H1 (cell line): ENCODE data around the gene ENTREP3. TPM values are rescaled to one million over a fixed set of nuclear protein-coding genes. Genes with fewer than 3 reads are reported as not detected.
A peak's percentile ranks its signal among the peaks of the same experiment; 100 is the strongest.

Experiments used
- CTCF ChIA-PET: fragments of 300-600 bp; sonication (Branson Sonifier 250); formaldehyde crosslinking; loops from one replicate; lab custom pipeline; 2021; ENCODE audit not compliant: partially characterized antibody; lab: Charles Lee
- POLR2A ChIA-PET: fragments of 300-600 bp; sonication (Branson Sonifier 250); formaldehyde crosslinking; loops from one replicate; lab custom pipeline; 2021; ENCODE audit warnings: inconsistent platforms; ENCODE audit not compliant: partially characterized antibody; lab: Charles Lee
- DNase-seq, 2 experiments: peaks; one replicate each; pipeline versions ENCODE4 v3.0.0 to v3.0.0-alpha.2; 2010 to 2022; ENCODE audit warnings: low spot score in 2 of 2, low read depth in 1 of 2, mixed read lengths in 1 of 2
- FAIRE-seq: peaks from 2 replicates; lab custom pipeline; 2011; peaks lifted over from hg19 to GRCh38; lab: Jason Lieb, UNC
- H2AFZ ChIP-seq: 2 replicates; pipeline ENCODE4 v1.8.1; 2012; ENCODE audit warnings: low read length, inconsistent platforms
- H2AK5ac ChIP-seq: 2 replicates; pipeline ENCODE4 v1.6.1; 2013; ENCODE audit warnings: low read depth, low read length
- H2BK120ac ChIP-seq: replicated peaks from 2 replicates; pipeline ENCODE3; 2013; ENCODE audit warnings: low read depth, low read length, inconsistent platforms
- H2BK12ac ChIP-seq: 2 replicates; pipeline ENCODE4 v1.6.1; 2013; ENCODE audit warnings: low read depth, low read length
- H2BK15ac ChIP-seq: 2 replicates; pipeline ENCODE4 v1.6.1; 2013; ENCODE audit warnings: low read length
- H2BK20ac ChIP-seq: 2 replicates; pipeline ENCODE4 v1.6.1; 2013; ENCODE audit warnings: low read length
- H2BK5ac ChIP-seq: 2 replicates; pipeline ENCODE4 v1.6.1; 2013; ENCODE audit warnings: low read depth, low read length
- H3K14ac ChIP-seq: 2 replicates; pipeline ENCODE4 v1.6.1; 2013; ENCODE audit warnings: inconsistent platforms; ENCODE audit not compliant: insufficient read length
- H3K18ac ChIP-seq: 2 replicates; pipeline ENCODE4 v1.6.1; 2013; ENCODE audit warnings: low read length; ENCODE audit errors: extremely low read depth
- H3K23ac ChIP-seq: 2 replicates; pipeline ENCODE4 v1.6.1; 2013; ENCODE audit warnings: inconsistent platforms; ENCODE audit not compliant: insufficient read length
- H3K23me2 ChIP-seq: 2 replicates; pipeline ENCODE4 v1.6.1; 2013; ENCODE audit warnings: low read depth, low read length
- H3K27ac ChIP-seq: 2 replicates; pipeline ENCODE4 v1.6.1; 2011; ENCODE audit warnings: low read depth, low read length, inconsistent platforms
- H3K27me3 ChIP-seq, 4 experiments: replicated peaks in 1 of 4; 1 replicate in 1 of 4; 2 replicates in 3 of 4; pipeline versions ENCODE4 v1.6.1 to v1.8.1; 2011 to 2013; ENCODE audit warnings: low read length in 3 of 4, mild to moderate bottlenecking in 3 of 4, inconsistent platforms in 2 of 4, mixed read lengths in 2 of 4, moderate library complexity in 1 of 4; ENCODE audit not compliant: control insufficient read depth in 3 of 4, insufficient read depth in 3 of 4; ENCODE audit errors: extremely low read depth in 1 of 4
- H3K36me3 ChIP-seq, 4 experiments: 2 replicates each; pipeline versions ENCODE4 v1.6.1 to v1.8.1; 2011 to 2013; ENCODE audit warnings: mild to moderate bottlenecking in 4 of 4, low read length in 3 of 4, moderate library complexity in 2 of 4, control low read depth in 1 of 4, inconsistent platforms in 1 of 4; ENCODE audit not compliant: insufficient read depth in 4 of 4, control insufficient read depth in 2 of 4
- H3K4ac ChIP-seq: replicated peaks from 2 replicates; pipeline ENCODE3; 2013; ENCODE audit warnings: low read length, low read depth, mixed read lengths, inconsistent platforms; ENCODE audit not compliant: insufficient read length
- H3K4me1 ChIP-seq, 4 experiments: replicated peaks in 1 of 4; 1 replicate in 1 of 4; 2 replicates in 3 of 4; pipeline versions ENCODE4 v1.6.1 to v1.8.1; 2011 to 2013; ENCODE audit warnings: low read length in 3 of 4, inconsistent platforms in 2 of 4, mixed read lengths in 1 of 4; ENCODE audit not compliant: insufficient read depth in 4 of 4, control insufficient read depth in 3 of 4
- H3K4me2 ChIP-seq, 2 experiments: 2 replicates each; pipeline versions ENCODE4 v1.6.1 to v1.8.1; 2011 to 2013; ENCODE audit warnings: low read depth in 2 of 2, low read length in 2 of 2, control low read depth in 1 of 2, inconsistent platforms in 1 of 2, mild to moderate bottlenecking in 1 of 2; ENCODE audit not compliant: insufficient read depth in 1 of 2
- H3K4me3 ChIP-seq, 4 experiments: fragments of 200-600, 300-600 bp in 1 of 4; sonication (generic), shearing (Covaris generic), sonication (Bioruptor Twin) in 1 of 4; 2 replicates each; pipeline versions ENCODE4 v1.5.1 to v1.8.1; 2011 to 2016; ENCODE audit warnings: low read length in 4 of 4, low read depth in 3 of 4, control low read depth in 2 of 4, inconsistent platforms in 2 of 4, mild to moderate bottlenecking in 2 of 4, mixed read lengths in 1 of 4, moderate library complexity in 1 of 4; ENCODE audit not compliant: insufficient read depth in 2 of 4; ENCODE audit errors: extremely low read depth in 1 of 4
- H3K56ac ChIP-seq: replicated peaks from 2 replicates; pipeline ENCODE3; 2013; ENCODE audit warnings: low read depth, mild to moderate bottlenecking, mixed read lengths, low read length, inconsistent platforms; ENCODE audit not compliant: insufficient read length
- H3K79me1 ChIP-seq: 2 replicates; pipeline ENCODE4 v1.6.1; 2013; ENCODE audit warnings: low read depth, low read length, control low read depth
- H3K79me2 ChIP-seq, 2 experiments: 2 replicates each; pipeline versions ENCODE4 v1.6.1 to v1.8.1; 2012 to 2013; ENCODE audit warnings: low read length in 2 of 2, mild to moderate bottlenecking in 2 of 2, inconsistent platforms in 1 of 2; ENCODE audit not compliant: insufficient read depth in 2 of 2, control insufficient read depth in 1 of 2
- H3K9ac ChIP-seq, 4 experiments: replicated peaks in 1 of 4; 1 replicate in 1 of 4; 2 replicates in 3 of 4; pipeline versions ENCODE4 v1.6.1 to v1.8.1; 2011 to 2013; ENCODE audit warnings: low read depth in 3 of 4, low read length in 3 of 4, control low read depth in 2 of 4, mild to moderate bottlenecking in 2 of 4, moderate library complexity in 2 of 4, inconsistent platforms in 1 of 4; ENCODE audit errors: extremely low read depth in 1 of 4
- H3K9me3 ChIP-seq, 2 experiments: 2 replicates each; pipeline versions ENCODE4 v1.6.1 to v1.8.1; 2012 to 2013; ENCODE audit warnings: mild to moderate bottlenecking in 2 of 2, moderate library complexity in 2 of 2, control low read depth in 1 of 2, inconsistent platforms in 1 of 2, low read depth in 1 of 2, low read length in 1 of 2, mixed read lengths in 1 of 2; ENCODE audit not compliant: insufficient read depth in 2 of 2
- H4K20me1 ChIP-seq, 2 experiments: replicated peaks in 1 of 2; 2 replicates each; pipeline versions ENCODE3 to v1.8.1; 2011 to 2013; ENCODE audit warnings: inconsistent platforms in 2 of 2, low read length in 2 of 2, mild to moderate bottlenecking in 1 of 2; ENCODE audit not compliant: insufficient read depth in 2 of 2, control insufficient read depth in 1 of 2
- H4K5ac ChIP-seq: 2 replicates; pipeline ENCODE4 v1.6.1; 2013; ENCODE audit warnings: low read length, low read depth, mixed read lengths, inconsistent platforms; ENCODE audit not compliant: insufficient read length
- H4K8ac ChIP-seq: 2 replicates; pipeline ENCODE4 v1.8.0; 2013; ENCODE audit warnings: mild to moderate bottlenecking, moderate library complexity, low read length, inconsistent platforms; ENCODE audit not compliant: insufficient read depth; ENCODE audit errors: extremely low read depth
- H4K91ac ChIP-seq: replicated peaks from 2 replicates; pipeline ENCODE3; 2013; ENCODE audit warnings: low read length, mixed read lengths, inconsistent platforms; ENCODE audit not compliant: insufficient read length
- BACH1 ChIP-seq: IDR thresholded peaks from 2 replicates; pipeline ENCODE4 v1.6.1; 2012; ENCODE audit warnings: low read length, improper control_type of control experiment
- CBX8 ChIP-seq: fragments of 300-800, 300-1000 bp; sonication (generic); IDR thresholded peaks from 2 replicates; pipeline ENCODE4 v1.7.1; 2016; ENCODE audit warnings: low read depth, low read length, borderline replicate concordance
- CHD2 ChIP-seq: IDR thresholded peaks from 2 replicates; pipeline ENCODE4 v1.6.1; 2012; ENCODE audit warnings: low read length, improper control_type of control experiment
- CTBP2 ChIP-seq: IDR thresholded peaks from 2 replicates; pipeline ENCODE4 v1.7.0; 2011; ENCODE audit warnings: borderline replicate concordance, mild to moderate bottlenecking, moderate library complexity, mixed read lengths, low read length; ENCODE audit not compliant: insufficient read depth, insufficient read length
- PHF8 ChIP-seq: fragments of 200-600 bp; sonication (generic); conservative IDR thresholded peaks from 2 replicates; pipeline ENCODE4 v1.7.1; 2012; ENCODE audit warnings: low read depth, mild to moderate bottlenecking, inconsistent platforms, low read length, moderate library complexity
- RBBP5 ChIP-seq: IDR thresholded peaks from 2 replicates; pipeline ENCODE4 v1.7.1; 2012; ENCODE audit warnings: low read depth, mild to moderate bottlenecking, inconsistent platforms, low read length, moderate library complexity, borderline replicate concordance
- SP1 ChIP-seq: IDR thresholded peaks from 2 replicates; pipeline ENCODE4 v1.6.1; 2011; ENCODE audit warnings: low read depth, low read length
- WGBS, 2 experiments: shearing (Covaris generic) in 1 of 2; methylation state at CpG; one replicate each; pipeline versions ENCODE4 v1.1.6 to v1.1.7; 2013 to 2015; ENCODE audit warnings: low lambda C conversion rate in 2 of 2, mixed read lengths in 2 of 2, inconsistent platforms in 1 of 2, low coverage in 1 of 2, missing lambda C conversion rate in 1 of 2; ENCODE audit not compliant: insufficient replicate concordance in 2 of 2, insufficient coverage in 1 of 2, insufficient read length in 1 of 2; ENCODE audit errors: extremely low coverage in 1 of 2, missing lambda C conversion rate in 1 of 2; 5-methylcytosine and 5-hydroxymethylcytosine counted together
- polyA plus RNA-seq, 7 experiments: library from polyadenylated mRNA; depleted of rRNA in 3 of 7; stranded (reverse) in 5 of 7; unstranded in 2 of 7; fragments of >200 nt in 5 of 7; fragments of 200-250 nt in 2 of 7; gene quantifications; 1 replicate in 5 of 7; 2 replicates in 1 of 7; 4 replicates in 1 of 7; pipeline versions ENCODE4 v1.2.1 to v1.2.3, GENCODE V29; 2011 to 2013; ENCODE audit warnings: missing spikeins in 2 of 7, mixed read lengths in 2 of 7
- total RNA-seq: library from RNA; stranded (reverse); fragmentation: NEBNext Ultra II Directional; extraction: Animal tissue kit (Norgen Biotek cat#: 25700); gene quantifications from 2 replicates; pipeline ENCODE4 v1.2.1, GENCODE V29; 2021
- TF ChIP-seq, protein P1 (sequence below): IDR thresholded peaks from 2 replicates; pipeline ENCODE4 v1.6.1; 2012; ENCODE audit warnings: inconsistent platforms

The ENTREP3 gene
- total and polyA plus RNA-seq, 2 of the 8 experiments (the other 6 are each of a cell fraction or from before 2014, with no cell fraction given) = 22.8 to 52.2 TPM

- peak overlapping the region in 1 of 4 experiments; percentile 27; a peak in 2 of 8 replicates for H3K4me3 ChIP-seq
- no peak overlapping the region for H3K18ac ChIP-seq
- no peak overlapping the region for H2BK5ac ChIP-seq
- no peaks in the 10 kb centered on the region for H4K20me1 ChIP-seq
- no peak overlapping the region for H4K91ac ChIP-seq
- no peak overlapping the region for H2BK15ac ChIP-seq
- no peak overlapping the region for H2BK120ac ChIP-seq
- no peaks in the 10 kb centered on the region; the same call in 1 of the 2 replicates for H3K79me1 ChIP-seq
- no peaks in the 10 kb centered on the region; a peak in 1 of 8 replicates for H3K36me3 ChIP-seq
- no peak overlapping the region for H3K9ac ChIP-seq
- no peak overlapping the region for H4K5ac ChIP-seq
- H3K4ac ChIP-seq = no peak overlapping the region
- H3K56ac ChIP-seq = no peak overlapping the region
- no peak overlapping the region for H3K27ac ChIP-seq
- H3K27me3 ChIP-seq = peaks cover 0 to 3% (median 0%) of the 10 kb centered on the region in 4 experiments; a peak in 2 of 7 replicates
- WGBS, 2 experiments = 69% methylated on average over 10 of the region's 10 CpGs; no CpG with 5 or more reads in 1 of the 2 experiments
- no peak overlapping the region for H3K14ac ChIP-seq
- peaks cover 9 to 12% (median 11%) of the 10 kb centered on the region in 4 experiments for H3K4me1 ChIP-seq
- peak overlapping the region; percentile 61 to 85 for H3K4me2 ChIP-seq
- FAIRE-seq (no peak), DNase-seq (no peak)
- no peak overlapping the region for H2AFZ ChIP-seq
- 0 out of 2 replicates have a peak overlapping the region, but pooled peaks have one; percentile 24 for H2BK20ac ChIP-seq
- no peak overlapping the region for H2BK12ac ChIP-seq
- H3K9me3 ChIP-seq = no peaks in the 10 kb centered on the region
- peaks cover 10% of the 10 kb centered on the region; the same call in 1 of the 2 replicates for H3K23me2 ChIP-seq
- H2AK5ac ChIP-seq = no peak overlapping the region
- TF ChIP-seq CHD2 = no peak
- no peak for TF ChIP-seq CBX8
- TF ChIP-seq BACH1 = no peak
- no peak for TF ChIP-seq CTBP2
- no peak for TF ChIP-seq PHF8
- no peak for TF ChIP-seq RBBP5
- TF ChIP-seq, protein P1, sequence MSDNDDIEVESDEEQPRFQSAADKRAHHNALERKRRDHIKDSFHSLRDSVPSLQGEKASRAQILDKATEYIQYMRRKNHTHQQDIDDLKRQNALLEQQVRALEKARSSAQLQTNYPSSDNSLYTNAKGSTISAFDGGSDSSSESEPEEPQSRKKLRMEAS = no peak
- TF ChIP-seq SP1 = no peak
- H3K79me2 ChIP-seq = no peaks in the 10 kb centered on the region
- no peak overlapping the region for H4K8ac ChIP-seq
- POLR2A ChIA-PET = interaction anchor here (0.7 to 2.4 kb wide), 20 partner anchors 9 to 1001 kb away, joined by 3 to 7 read pairs (median 4); partner anchors contain the start of genes FDPS, RUSC1 and SCAMP3
- CTCF ChIA-PET = interaction anchor here (0.7 to 8.4 kb wide), 16 partner anchors 9 to 76 kb away, joined by 3 to 79 read pairs (median 6); partner anchors contain the start of genes FDPS, PKLR, RUSC1 and SCAMP3
- H3K23ac ChIP-seq = no peak overlapping the region
These were observed 23.4 kb upstream of the ENTREP3 start for GRCh38 chr1:155278689-155279160.
